HepG2 (cell line): ENCODE measurements around the gene PARN. TPM values are rescaled to one million over a fixed set of nuclear protein-coding genes. Genes with fewer than 3 reads are reported as not detected.

Source experiments
- CTCF ChIP-seq: sonication (generic); formaldehyde crosslinking; IDR thresholded peaks from 2 replicates; pipeline ENCODE4 v1.5.0; 2020; ENCODE audit warnings: mild to moderate bottlenecking, missing genetic modification reagents, moderate library complexity
- ELF1 ChIP-seq: sonication (generic); formaldehyde crosslinking; IDR thresholded peaks from 2 replicates; pipeline ENCODE4 v1.4.0; 2020; ENCODE audit warnings: missing genetic modification reagents
- LRRFIP1 ChIP-seq: sonication (generic); formaldehyde crosslinking; conservative IDR thresholded peaks from 2 replicates; pipeline ENCODE4 v1.4.0; 2020; ENCODE audit warnings: missing genetic modification reagents
- MAZ ChIP-seq, 2 experiments: sonication (generic) in 1 of 2; formaldehyde crosslinking in 1 of 2; IDR thresholded peaks; 2 replicates each; pipeline versions ENCODE4 v1.5.0 to v1.6.1; 2012 to 2020; ENCODE audit warnings: low read depth in 2 of 2, mild to moderate bottlenecking in 2 of 2, borderline replicate concordance in 1 of 2, improper control_type of control experiment in 1 of 2, low read length in 1 of 2, missing genetic modification reagents in 1 of 2, moderate library complexity in 1 of 2
- MIER2 ChIP-seq: IDR thresholded peaks from 2 replicates; pipeline ENCODE4 v1.6.1; 2016; ENCODE audit warnings: missing biosample characterization, missing genetic modification reagents
- NR3C1 ChIP-seq: sonication (generic); formaldehyde crosslinking; IDR thresholded peaks from 2 replicates; pipeline ENCODE4 v1.4.0; 2020; ENCODE audit warnings: missing genetic modification reagents
- ONECUT2 ChIP-seq: sonication (generic); formaldehyde crosslinking; IDR thresholded peaks from 2 replicates; pipeline ENCODE4 v1.4.0; 2020; ENCODE audit warnings: missing genetic modification reagents
- RBFOX2 ChIP-seq: fragments of 200-400 bp; formaldehyde crosslinking; IDR thresholded peaks from 2 replicates; pipeline ENCODE4 v1.6.1; 2017; ENCODE audit warnings: low read depth, mild to moderate bottlenecking, low read length
- RXRA ChIP-seq: sonication (generic); formaldehyde crosslinking; IDR thresholded peaks from 2 replicates; pipeline ENCODE4 v1.5.1; 2020; ENCODE audit warnings: missing genetic modification reagents
- TOE1 ChIP-seq: sonication (generic); formaldehyde crosslinking; IDR thresholded peaks from 2 replicates; pipeline ENCODE4 v1.4.0; 2020; ENCODE audit warnings: mild to moderate bottlenecking, missing genetic modification reagents
- ZNF20 ChIP-seq: sonication (generic); formaldehyde crosslinking; IDR thresholded peaks from 2 replicates; pipeline ENCODE4 v1.4.0; 2020; ENCODE audit warnings: mild to moderate bottlenecking, moderate library complexity, missing genetic modification reagents
- ZNF576 ChIP-seq: sonication (generic); formaldehyde crosslinking; IDR thresholded peaks from 2 replicates; pipeline ENCODE4 v1.4.0; 2020; ENCODE audit warnings: mild to moderate bottlenecking, missing genetic modification reagents
- ZNF580 ChIP-seq: IDR thresholded peaks from 2 replicates; pipeline ENCODE4 v1.6.1; 2016; ENCODE audit warnings: low read depth, borderline replicate concordance
- ZNF652 ChIP-seq: IDR thresholded peaks from 2 replicates; pipeline ENCODE4 v1.6.1; 2016; ENCODE audit warnings: low read depth, borderline replicate concordance
- ZNF790 ChIP-seq: sonication (generic); formaldehyde crosslinking; IDR thresholded peaks from 2 replicates; pipeline ENCODE4 v1.8.0; 2022; ENCODE audit warnings: missing genetic modification reagents, mild to moderate bottlenecking, borderline replicate concordance
- ZSCAN29 ChIP-seq: sonication (generic); formaldehyde crosslinking; conservative IDR thresholded peaks from 2 replicates; pipeline ENCODE4 v1.4.0; 2020; ENCODE audit warnings: mild to moderate bottlenecking, missing genetic modification reagents
- polyA plus RNA-seq, 8 experiments: library from polyadenylated mRNA; depleted of rRNA in 3 of 8; stranded (reverse) in 7 of 8; unstranded in 1 of 8; fragments of >200 nt; fragmentation: Illumina TruSeq in 4 of 8; extraction: Trizol in 4 of 8; gene quantifications; 2 replicates each; pipeline versions ENCODE4 v1.2.1 to v1.2.3, GENCODE V29; 2011 to 2016; ENCODE audit warnings: low read depth in 4 of 8, missing spikeins in 1 of 8, mixed read lengths in 1 of 8; ENCODE audit not compliant: insufficient read depth in 1 of 8
- total RNA-seq, 5 experiments: library from RNA; depleted of rRNA; stranded (reverse); fragments of >200 nt; fragmentation: Illumina TruSeq; extraction: Trizol; gene quantifications; 2 replicates each; pipeline ENCODE4 v1.2.3, GENCODE V29; 2016; ENCODE audit warnings: low read depth in 1 of 5
- TF ChIP-seq, protein P1 (sequence below): sonication (generic); formaldehyde crosslinking; IDR thresholded peaks from 2 replicates; pipeline ENCODE4 v1.4.0; 2020; ENCODE audit warnings: missing genetic modification reagents, borderline replicate concordance
- TF ChIP-seq, protein P2 (sequence below): sonication (generic); formaldehyde crosslinking; IDR thresholded peaks from 2 replicates; pipeline ENCODE4 v1.4.0; 2020; ENCODE audit warnings: missing genetic modification reagents; ENCODE audit errors: not compliant biosample characterization

Gene PARN
- total and polyA plus RNA-seq, 2 of the 13 experiments (the other 11 are each of a cell fraction or from before 2014, with no cell fraction given): 13.3 to 47.6 TPM

- 0 out of 2 replicates have a peak, but pooled peaks have one; percentile 2 for TF ChIP-seq CTCF (CRISPR knock-in tag)
- no peak for TF ChIP-seq ELF1 (CRISPR knock-in tag)
- TF ChIP-seq, protein P1, sequence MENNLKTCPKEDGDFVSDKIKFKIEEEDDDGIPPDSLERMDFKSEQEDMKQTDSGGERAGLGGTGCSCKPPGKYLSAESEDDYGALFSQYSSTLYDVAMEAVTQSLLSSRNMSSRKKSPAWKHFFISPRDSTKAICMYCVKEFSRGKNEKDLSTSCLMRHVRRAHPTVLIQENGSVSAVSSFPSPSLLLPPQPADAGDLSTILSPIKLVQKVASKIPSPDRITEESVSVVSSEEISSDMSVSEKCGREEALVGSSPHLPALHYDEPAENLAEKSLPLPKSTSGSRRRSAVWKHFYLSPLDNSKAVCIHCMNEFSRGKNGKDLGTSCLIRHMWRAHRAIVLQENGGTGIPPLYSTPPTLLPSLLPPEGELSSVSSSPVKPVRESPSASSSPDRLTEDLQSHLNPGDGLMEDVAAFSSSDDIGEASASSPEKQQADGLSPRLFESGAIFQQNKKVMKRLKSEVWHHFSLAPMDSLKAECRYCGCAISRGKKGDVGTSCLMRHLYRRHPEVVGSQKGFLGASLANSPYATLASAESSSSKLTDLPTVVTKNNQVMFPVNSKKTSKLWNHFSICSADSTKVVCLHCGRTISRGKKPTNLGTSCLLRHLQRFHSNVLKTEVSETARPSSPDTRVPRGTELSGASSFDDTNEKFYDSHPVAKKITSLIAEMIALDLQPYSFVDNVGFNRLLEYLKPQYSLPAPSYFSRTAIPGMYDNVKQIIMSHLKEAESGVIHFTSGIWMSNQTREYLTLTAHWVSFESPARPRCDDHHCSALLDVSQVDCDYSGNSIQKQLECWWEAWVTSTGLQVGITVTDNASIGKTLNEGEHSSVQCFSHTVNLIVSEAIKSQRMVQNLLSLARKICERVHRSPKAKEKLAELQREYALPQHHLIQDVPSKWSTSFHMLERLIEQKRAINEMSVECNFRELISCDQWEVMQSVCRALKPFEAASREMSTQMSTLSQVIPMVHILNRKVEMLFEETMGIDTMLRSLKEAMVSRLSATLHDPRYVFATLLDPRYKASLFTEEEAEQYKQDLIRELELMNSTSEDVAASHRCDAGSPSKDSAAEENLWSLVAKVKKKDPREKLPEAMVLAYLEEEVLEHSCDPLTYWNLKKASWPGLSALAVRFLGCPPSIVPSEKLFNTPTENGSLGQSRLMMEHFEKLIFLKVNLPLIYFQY (CRISPR knock-in tag): 0 out of 2 replicates have a peak, but pooled peaks have one; percentile 15
- no peak for TF ChIP-seq ZNF580 (CRISPR knock-in tag)
- no peak for TF ChIP-seq MIER2 (CRISPR knock-in tag)
- TF ChIP-seq, protein P2, sequence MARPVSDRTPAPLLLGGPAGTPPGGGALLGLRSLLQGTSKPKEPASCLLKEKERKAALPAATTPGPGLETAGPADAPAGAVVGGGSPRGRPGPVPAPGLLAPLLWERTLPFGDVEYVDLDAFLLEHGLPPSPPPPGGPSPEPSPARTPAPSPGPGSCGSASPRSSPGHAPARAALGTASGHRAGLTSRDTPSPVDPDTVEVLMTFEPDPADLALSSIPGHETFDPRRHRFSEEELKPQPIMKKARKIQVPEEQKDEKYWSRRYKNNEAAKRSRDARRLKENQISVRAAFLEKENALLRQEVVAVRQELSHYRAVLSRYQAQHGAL (CRISPR knock-in tag): no peak
- no peak for TF ChIP-seq NR3C1 (CRISPR knock-in tag)
- TF ChIP-seq ZSCAN29 (CRISPR knock-in tag): peak; percentile 57; the same call in 1 of the 2 replicates
- TF ChIP-seq TOE1 (CRISPR knock-in tag): 0 out of 2 replicates have a peak, but pooled peaks have one; percentile 55
- no peak for TF ChIP-seq ZNF20 (CRISPR knock-in tag)
- no peak for TF ChIP-seq MAZ (IDR thresholded peaks at IDR 0.05; ENCODE audit: borderline replicate concordance, low read depth, low read length)
- TF ChIP-seq MAZ (CRISPR knock-in tag; IDR thresholded peaks at IDR 0.05; ENCODE audit: low read depth): no peak
- no peak for TF ChIP-seq LRRFIP1 (CRISPR knock-in tag)
- TF ChIP-seq RXRA (CRISPR knock-in tag): peak; percentile 5; the same call in 1 of the 2 replicates
- no peak for TF ChIP-seq ZNF790 (CRISPR knock-in tag)
- TF ChIP-seq ZNF652 (CRISPR knock-in tag): no peak
- no peak for TF ChIP-seq ONECUT2
- TF ChIP-seq RBFOX2: no peak
- no peak for TF ChIP-seq ZNF576 (CRISPR knock-in tag)
These were observed 132.6 kb downstream of the PARN start (continued) for GRCh38 chr16:14497245-14498082.
